ENCODE measurements around the gene DTNB. TPM values are rescaled to one million over a fixed set of nuclear protein-coding genes. Genes with fewer than 3 reads are reported as not detected.

Gene DTNB
- total RNA-seq, 4 donors from 2014 or later: 2.2 to 7.8 (median 3.9) TPM

- Histone ChIP-seq H3K4me1 (no peaks in the 10 kb centered on the region), H3K36me3 (no peaks in the 10 kb centered on the region), H3K27me3 (no peaks in the 10 kb centered on the region), H3K9me3 (no peaks in the 10 kb centered on the region), H3K4me3 (no peak overlapping the region), H3K27ac (no peak overlapping the region)
- intact Hi-C loops (cut with DNase I; ENCODE audit: low total_unique reads) (loop anchor here (5.0 to 10.0 kb wide), 2 partner anchors 85 to 1102 kb away; no protein-coding TSS in a partner anchor), in situ Hi-C loops (cut with MboI; ENCODE audit: low pct_ligation_motif_present in 1 of 4, low pct_unique_long_range_greater_than_20kb in 1 of 4, low sequenced_read_pairs in 3 of 4) (no loop called here)
- 21% methylated on average over 1 of the region's 1 CpG; no CpG with 5 or more reads in 1 of the 2 donors for WGBS, 2 donors (ENCODE audit: low coverage in 1 of 2)
- TF ChIP-seq POLR2AphosphoS5 (IDR thresholded peaks at IDR 0.05): no peak
- TF ChIP-seq CTCF (IDR thresholded peaks at IDR 0.05): no peak
- no peak for DNase-seq
These were observed 16.7 kb upstream of the DTNB start for GRCh38 chr2:25690058-25690457.

DNA sequence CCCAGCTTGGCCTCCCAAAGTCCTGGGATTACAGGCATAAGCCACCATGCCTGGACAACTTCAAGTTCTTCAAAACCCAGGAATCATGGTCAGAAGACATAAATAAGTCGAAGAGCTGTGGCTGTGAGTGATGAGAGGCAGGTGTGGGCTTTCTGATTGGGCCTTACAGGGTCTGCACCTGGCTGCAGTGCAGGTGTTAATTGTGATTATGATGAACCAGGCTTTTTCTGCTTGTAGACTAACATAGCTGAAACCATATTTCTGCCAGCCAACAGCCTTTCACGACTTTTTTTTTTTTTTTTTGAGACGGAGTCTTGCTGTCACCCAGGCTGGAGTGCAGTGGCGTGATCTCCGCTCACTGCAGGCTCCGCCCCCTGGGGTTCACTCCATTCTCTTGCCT lies 14.9 kb upstream of the DTNB start:
- no peak overlapping the region for H3K27ac ChIP-seq

DNA sequence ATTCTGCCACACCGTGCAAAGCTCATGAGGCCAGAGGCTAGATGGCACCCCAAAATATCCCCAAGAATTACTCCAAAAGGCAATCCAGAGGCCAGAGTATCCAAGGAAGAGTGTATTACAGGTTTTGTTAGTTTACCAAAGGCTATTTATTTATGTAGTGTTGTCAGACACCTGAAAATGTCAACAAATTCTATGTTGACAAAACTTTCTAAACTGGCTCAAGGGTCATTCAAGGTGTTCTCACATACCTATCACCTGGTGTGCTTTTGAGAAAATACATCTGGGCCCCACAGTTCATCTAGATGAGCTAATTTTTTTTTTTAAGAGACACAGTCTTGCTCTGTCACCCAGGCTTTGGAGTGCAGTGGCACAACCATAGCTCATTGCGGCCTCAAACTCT lies 12.4 kb upstream of the DTNB start:
- no peaks in the 10 kb centered on the region for H3K9me3 ChIP-seq
- no peak overlapping the region for H3K4me3 ChIP-seq
- no peaks in the 10 kb centered on the region for H3K36me3 ChIP-seq
- DNase-seq: no peak
- no peak overlapping the region for H3K27ac ChIP-seq
- no peaks in the 10 kb centered on the region for H3K27me3 ChIP-seq
- TF ChIP-seq EP300 (IDR thresholded peaks at IDR 0.05; ENCODE audit: low read depth) (no peak), POLR2A (IDR thresholded peaks at IDR 0.05) (no peak), POLR2AphosphoS5 (IDR thresholded peaks at IDR 0.05) (no peak), CTCF (IDR thresholded peaks at IDR 0.05) (no peak)
- H3K4me1 ChIP-seq: no peaks in the 10 kb centered on the region
- in situ Hi-C loops (cut with MboI; ENCODE audit: low pct_ligation_motif_present in 1 of 4, low pct_unique_long_range_greater_than_20kb in 1 of 4, low sequenced_read_pairs in 3 of 4): no loop called here
- 80 to 90% methylated on average over 1 to 2 of the region's 2 CpGs for WGBS, 2 donors (ENCODE audit: low coverage in 1 of 2)
- intact Hi-C loops (cut with DNase I; ENCODE audit: low total_unique reads): no loop called here

More for the DNA sequence above, 14.9 kb upstream of the DTNB start:
- no peak for DNase-seq
- Histone ChIP-seq H3K27me3 (no peaks in the 10 kb centered on the region), H3K4me1 (no peaks in the 10 kb centered on the region), H3K36me3 (no peaks in the 10 kb centered on the region), H3K4me3 (no peak overlapping the region), H3K9me3 (no peaks in the 10 kb centered on the region)
- TF ChIP-seq EP300 (IDR thresholded peaks at IDR 0.05; ENCODE audit: low read depth): no peak
- no peak for TF ChIP-seq CTCF (IDR thresholded peaks at IDR 0.05)
- TF ChIP-seq POLR2AphosphoS5 (IDR thresholded peaks at IDR 0.05): no peak
- TF ChIP-seq POLR2A (IDR thresholded peaks at IDR 0.05): no peak
- in situ Hi-C loops (cut with MboI; ENCODE audit: low pct_ligation_motif_present in 1 of 4, low pct_unique_long_range_greater_than_20kb in 1 of 4, low sequenced_read_pairs in 3 of 4): no loop called here
- WGBS, 2 donors (ENCODE audit: low coverage in 1 of 2): 81 to 100% methylated on average over 1 to 6 of the region's 6 CpGs
- intact Hi-C loops (cut with DNase I; ENCODE audit: low total_unique reads): no loop called here

DNA sequence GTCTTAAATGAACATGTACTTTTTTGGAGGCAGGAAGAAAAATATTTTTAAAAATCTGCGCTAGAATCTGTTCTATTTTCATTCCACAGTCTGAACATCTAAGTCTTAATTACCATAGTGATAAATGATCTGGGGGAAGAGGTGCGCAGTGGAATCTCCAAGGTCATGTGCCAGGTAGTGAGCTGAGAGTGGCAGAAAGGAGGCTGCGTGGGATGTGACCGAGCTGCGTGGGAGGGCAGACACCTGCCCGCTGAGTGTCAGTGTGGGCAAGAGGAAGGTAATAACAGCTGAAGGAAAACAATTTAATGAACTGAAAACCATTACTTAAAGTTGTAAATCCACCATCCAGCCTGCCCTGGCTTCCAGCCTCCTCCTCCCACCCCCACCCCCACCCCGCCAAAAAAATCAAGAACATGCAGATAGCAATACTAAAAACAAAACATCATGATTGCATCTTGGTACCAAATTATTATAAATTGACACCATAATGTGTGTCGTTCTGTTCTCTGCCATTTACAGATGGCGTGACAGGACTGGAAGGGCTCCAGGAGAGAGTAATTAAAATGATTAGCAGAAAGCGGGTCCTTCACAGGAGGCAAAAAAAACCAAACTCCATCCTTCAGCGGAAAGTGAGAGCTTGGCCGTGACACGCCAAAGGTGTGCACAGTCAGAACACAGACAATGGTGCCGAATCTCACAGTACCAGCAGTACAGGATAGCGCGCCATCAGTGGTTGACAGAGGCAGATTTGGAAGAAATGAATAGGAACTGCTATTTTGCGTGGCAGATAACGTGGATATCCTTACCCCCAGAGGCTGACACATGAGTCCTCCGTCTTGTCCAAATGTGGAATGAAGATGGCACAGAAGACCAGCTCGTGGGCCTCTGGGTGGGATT lies 11.4 kb upstream of the DTNB start:
- Histone ChIP-seq H3K9me3 (no peaks in the 10 kb centered on the region), H3K27ac (no peak overlapping the region), H3K4me1 (no peaks in the 10 kb centered on the region), H3K4me3 (no peak overlapping the region), H3K27me3 (no peaks in the 10 kb centered on the region), H3K36me3 (no peaks in the 10 kb centered on the region)
- WGBS, 2 donors (ENCODE audit: low coverage in 1 of 2): 72 to 80% methylated on average over 16 to 20 of the region's 20 CpGs
- TF ChIP-seq POLR2A (IDR thresholded peaks at IDR 0.05) (no peak), EP300 (IDR thresholded peaks at IDR 0.05; ENCODE audit: low read depth) (no peak), CTCF (IDR thresholded peaks at IDR 0.05) (no peak), POLR2AphosphoS5 (IDR thresholded peaks at IDR 0.05) (no peak)
- intact Hi-C loops (cut with DNase I; ENCODE audit: low total_unique reads) (no loop called here), in situ Hi-C loops (cut with MboI; ENCODE audit: low pct_ligation_motif_present in 1 of 4, low pct_unique_long_range_greater_than_20kb in 1 of 4, low sequenced_read_pairs in 3 of 4) (no loop called here)
- DNase-seq: no peak
